Activated T-helper 1 cell treated with anti-CD3 and anti-CD28 coated beads, Interleukin-12 subunit alpha, Interleukin-12 subunit beta, Interleukin-2, Interleukin-4 antibody, amounts not matched to agents 30 ng/mL and 10 ng/mL and 1 ng/mL, durations not matched to agents 14 hours and 24 hours and 36 hours (primary cell): Measurements from ENCODE around the gene ITGBL1. TPM values are rescaled to one million over a fixed set of nuclear protein-coding genes. Genes with fewer than 3 reads are reported as not detected.

Experiments
- DNase-seq: peaks from one replicate; pipeline ENCODE4 v3.0.0; 2021; ENCODE audit warnings: low spot score
- H3K27ac Mint-ChIP-seq: one replicate; pipeline ENCODE4 v1.8.0; 2021; ENCODE audit warnings: mild to moderate bottlenecking, mixed read lengths
- H3K27me3 Mint-ChIP-seq: one replicate; pipeline ENCODE4 v1.8.0; 2022; ENCODE audit warnings: mild to moderate bottlenecking, moderate library complexity, mixed read lengths; ENCODE audit not compliant: insufficient read depth
- H3K36me3 Mint-ChIP-seq: one replicate; pipeline ENCODE4 v1.8.0; 2021; ENCODE audit warnings: low read depth, mixed read lengths
- H3K4me1 Mint-ChIP-seq: one replicate; pipeline ENCODE4 v1.8.0; 2021; ENCODE audit warnings: low read depth, mixed read lengths
- H3K4me3 Mint-ChIP-seq: one replicate; pipeline ENCODE4 v1.8.0; 2021; ENCODE audit warnings: mild to moderate bottlenecking, moderate library complexity, mixed read lengths
- H3K9me3 Mint-ChIP-seq: one replicate; pipeline ENCODE4 v1.8.0; 2021; ENCODE audit warnings: mixed read lengths
- intact Hi-C: fragments of 100-400 bp; cut with micrococcal nuclease; formaldehyde crosslinking; loops from one replicate; pipeline ENCODE4 v1.15.1; 2024
- total RNA-seq: library from RNA; stranded (reverse); gene quantifications from 2 replicates; pipeline ENCODE4 v1.2.3, GENCODE V29; 2022

Gene ITGBL1
- total RNA-seq, 1 donor from 2014 or later: not detected

DNA sequence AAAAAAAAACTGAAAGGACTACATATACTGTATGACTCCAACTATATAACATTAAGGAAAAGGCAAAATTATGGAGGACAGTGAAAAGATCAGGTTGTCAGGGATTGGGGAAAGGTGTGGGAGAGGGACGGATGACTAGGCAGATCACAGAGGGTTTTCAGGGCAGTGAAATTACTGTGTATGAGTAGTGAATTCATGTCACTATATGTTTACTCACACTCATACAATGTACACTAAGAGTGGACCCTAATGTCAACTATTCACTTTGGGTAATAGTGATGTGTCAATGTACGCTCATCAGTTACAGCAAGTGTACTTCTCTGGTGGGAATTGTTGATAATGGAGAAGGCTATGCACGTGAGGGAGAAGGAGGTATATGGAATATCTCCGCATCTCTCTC is 144.3 kb downstream of the ITGBL1 start:
- DNase-seq: no peak
- H3K9me3 Mint-ChIP-seq: no peaks in the 10 kb centered on the region
- H3K27ac Mint-ChIP-seq: no peak overlapping the region
- no peaks in the 10 kb centered on the region for H3K36me3 Mint-ChIP-seq
- intact Hi-C loops: no loop called here
- peaks cover 4% of the 10 kb centered on the region for H3K27me3 Mint-ChIP-seq
- H3K4me3 Mint-ChIP-seq: no peak overlapping the region
- no peaks in the 10 kb centered on the region for H3K4me1 Mint-ChIP-seq

DNA sequence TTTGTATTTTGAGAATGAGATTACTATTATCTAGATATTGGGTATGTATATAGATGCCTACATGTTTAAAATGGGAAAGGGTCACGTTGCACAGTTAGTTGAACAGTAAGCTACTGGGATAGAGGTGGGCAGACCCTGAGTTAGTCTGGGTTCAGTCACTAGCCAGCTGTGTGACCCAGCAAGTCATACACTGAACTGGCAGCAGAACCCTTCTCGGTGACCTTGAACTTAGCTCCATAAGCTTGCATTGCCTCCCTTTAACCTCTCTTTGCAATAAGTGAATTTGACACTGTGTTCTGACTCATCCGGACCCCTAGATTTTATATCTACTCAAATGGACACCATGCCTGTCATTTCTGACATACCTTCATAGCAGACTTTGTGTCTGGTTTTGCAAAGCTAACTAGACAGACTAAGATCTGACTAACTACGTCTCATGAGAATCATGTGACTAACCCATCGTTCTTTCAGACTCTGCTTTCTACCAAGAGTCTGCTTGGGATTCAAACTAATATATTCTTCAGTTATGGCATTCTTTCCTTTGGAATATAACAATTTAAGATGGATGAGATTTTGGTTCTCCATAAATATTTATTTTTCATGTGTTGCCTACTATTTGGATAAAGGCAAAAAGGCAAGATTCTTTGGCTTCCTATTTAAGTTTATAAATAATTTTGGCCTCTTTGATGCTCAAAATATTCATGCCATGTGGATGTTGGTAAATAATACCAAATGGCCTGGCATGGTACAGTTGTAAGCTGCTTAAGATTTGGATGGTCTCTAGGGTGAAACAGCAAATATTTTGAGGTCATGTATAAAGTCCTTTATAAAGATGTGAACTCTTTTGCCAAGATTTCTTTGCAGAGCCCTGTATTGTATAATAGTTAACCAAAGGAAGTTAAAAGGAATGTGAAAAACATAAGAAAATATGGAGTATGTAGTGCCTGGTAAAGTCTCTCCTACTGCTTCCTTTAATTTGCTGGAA is 159.3 kb downstream of the ITGBL1 start:
- no peaks in the 10 kb centered on the region for H3K4me1 Mint-ChIP-seq
- no peak overlapping the region for H3K4me3 Mint-ChIP-seq
- no peaks in the 10 kb centered on the region for H3K27me3 Mint-ChIP-seq
- intact Hi-C loops: no loop called here
- DNase-seq: no peak
- no peaks in the 10 kb centered on the region for H3K36me3 Mint-ChIP-seq
- H3K27ac Mint-ChIP-seq: no peak overlapping the region
- no peaks in the 10 kb centered on the region for H3K9me3 Mint-ChIP-seq

DNA sequence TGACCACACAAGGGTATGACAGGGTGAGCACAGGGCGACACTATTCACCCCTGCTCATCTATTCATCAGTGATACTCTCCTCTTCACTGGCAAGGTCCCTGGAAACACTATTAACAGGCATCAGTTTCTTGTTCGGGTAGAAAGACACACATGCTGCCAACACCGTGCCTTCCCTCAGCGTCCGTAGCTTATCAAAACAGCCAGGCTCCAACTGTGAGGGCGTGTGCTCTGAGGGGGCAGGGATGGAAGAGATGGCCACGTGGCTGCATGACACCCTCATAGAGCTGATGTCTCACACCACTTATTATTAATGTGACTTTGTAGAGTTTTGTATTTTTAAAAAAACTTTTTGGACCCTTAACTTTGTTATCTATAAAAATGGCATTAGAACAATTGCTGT is 160.3 kb downstream of the ITGBL1 start:
- Mint-ChIP-seq H3K9me3 (no peaks in the 10 kb centered on the region), H3K27me3 (no peaks in the 10 kb centered on the region), H3K4me1 (no peaks in the 10 kb centered on the region), H3K27ac (no peak overlapping the region), H3K36me3 (no peaks in the 10 kb centered on the region), H3K4me3 (no peak overlapping the region)
- intact Hi-C loops: no loop called here
- DNase-seq: no peak

DNA sequence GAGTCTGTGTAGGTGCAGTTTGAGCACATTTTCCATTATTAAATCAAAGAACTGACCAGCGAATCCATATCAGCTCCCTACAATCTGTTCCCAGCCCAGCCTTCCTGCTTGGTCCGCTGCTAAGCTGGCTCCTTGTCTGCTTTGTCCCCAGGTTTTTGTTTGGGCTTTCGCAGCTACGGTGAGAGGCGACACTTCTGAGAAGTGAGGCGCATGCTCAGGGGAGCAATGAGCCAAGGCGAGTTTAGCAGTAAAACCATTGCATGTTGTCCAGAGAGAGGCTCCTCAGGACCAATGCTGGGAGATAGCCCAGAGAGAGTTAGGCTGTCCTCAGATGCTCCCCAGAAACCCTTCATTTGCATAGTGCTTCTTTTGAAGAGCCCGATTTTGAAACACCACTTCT is 162.0 kb downstream of the ITGBL1 start:
- DNase-seq: no peak
- Mint-ChIP-seq H3K27ac (no peak overlapping the region), H3K9me3 (no peaks in the 10 kb centered on the region), H3K4me3 (no peak overlapping the region), H3K4me1 (no peaks in the 10 kb centered on the region), H3K27me3 (no peaks in the 10 kb centered on the region), H3K36me3 (no peaks in the 10 kb centered on the region)
- intact Hi-C loops: no loop called here

DNA sequence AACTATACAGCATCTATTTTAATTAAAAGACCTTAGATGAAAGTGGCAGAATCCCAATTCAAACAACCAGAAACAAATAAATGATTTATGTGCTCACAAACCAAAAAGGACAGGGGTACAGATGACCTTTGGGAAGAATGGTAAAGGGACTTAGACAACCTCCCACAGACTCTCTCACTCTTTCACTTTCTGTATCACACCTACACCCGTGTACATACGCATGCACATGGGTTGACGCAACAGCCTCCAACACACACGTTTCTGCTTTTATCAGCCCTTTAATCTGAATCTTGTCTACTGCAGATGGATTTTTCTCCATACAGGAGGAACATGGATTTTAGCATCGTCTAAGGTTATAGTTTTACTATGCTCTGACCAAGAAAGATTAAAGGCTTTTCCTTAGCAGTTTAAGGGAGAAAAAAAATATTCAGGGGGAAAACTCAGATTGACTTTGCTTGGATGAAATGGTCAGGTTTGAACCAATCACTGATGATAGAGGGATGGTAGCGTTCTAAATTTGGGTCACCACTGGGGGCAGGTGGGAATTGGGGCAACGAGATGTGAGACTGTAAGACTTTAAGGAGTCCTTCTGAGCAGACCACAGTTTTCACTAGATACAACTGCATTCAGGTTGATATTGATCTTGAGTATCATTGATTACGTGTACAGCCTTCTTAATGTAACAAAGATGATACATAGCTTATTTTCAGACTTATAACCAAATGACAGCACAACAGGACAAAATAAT is 166.1 kb downstream of the ITGBL1 start:
- H3K27me3 Mint-ChIP-seq: peaks cover 9% of the 10 kb centered on the region
- intact Hi-C loops: no loop called here
- no peak for DNase-seq
- H3K27ac Mint-ChIP-seq: no peak overlapping the region
- H3K4me1 Mint-ChIP-seq: peaks cover 3% of the 10 kb centered on the region
- no peaks in the 10 kb centered on the region for H3K36me3 Mint-ChIP-seq
- no peaks in the 10 kb centered on the region for H3K9me3 Mint-ChIP-seq
- H3K4me3 Mint-ChIP-seq: no peak overlapping the region

DNA sequence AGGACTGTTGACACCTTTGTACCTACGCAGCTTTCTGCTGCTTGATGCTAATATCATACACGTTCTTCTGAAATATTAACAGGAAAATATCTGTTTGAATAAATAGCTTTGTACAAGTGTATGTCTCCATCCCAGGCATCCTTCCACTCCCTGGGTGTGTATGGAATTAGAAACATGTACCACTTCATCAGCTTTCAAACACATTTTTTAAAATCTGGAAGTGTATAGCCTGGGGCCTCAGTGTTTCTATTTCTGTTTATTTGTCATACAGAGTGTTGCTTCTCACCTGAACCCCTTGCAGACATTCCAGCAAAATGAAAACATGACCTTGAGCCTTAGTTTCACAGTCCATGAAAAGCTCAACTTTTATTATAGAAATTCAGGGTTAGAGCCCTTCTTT is 168.6 kb downstream of the ITGBL1 start:
- no peak overlapping the region for H3K4me3 Mint-ChIP-seq
- H3K4me1 Mint-ChIP-seq: peaks cover 26% of the 10 kb centered on the region
- intact Hi-C loops: loop anchor here (10.0 kb wide), 3 partner anchors 1036 to 1226 kb away; partner anchors contain the start of genes GGACT and TEX30
- no peak overlapping the region for H3K27ac Mint-ChIP-seq
- peaks cover 15% of the 10 kb centered on the region for H3K27me3 Mint-ChIP-seq
- no peaks in the 10 kb centered on the region for H3K9me3 Mint-ChIP-seq
- H3K36me3 Mint-ChIP-seq: no peaks in the 10 kb centered on the region
- DNase-seq: no peak

DNA sequence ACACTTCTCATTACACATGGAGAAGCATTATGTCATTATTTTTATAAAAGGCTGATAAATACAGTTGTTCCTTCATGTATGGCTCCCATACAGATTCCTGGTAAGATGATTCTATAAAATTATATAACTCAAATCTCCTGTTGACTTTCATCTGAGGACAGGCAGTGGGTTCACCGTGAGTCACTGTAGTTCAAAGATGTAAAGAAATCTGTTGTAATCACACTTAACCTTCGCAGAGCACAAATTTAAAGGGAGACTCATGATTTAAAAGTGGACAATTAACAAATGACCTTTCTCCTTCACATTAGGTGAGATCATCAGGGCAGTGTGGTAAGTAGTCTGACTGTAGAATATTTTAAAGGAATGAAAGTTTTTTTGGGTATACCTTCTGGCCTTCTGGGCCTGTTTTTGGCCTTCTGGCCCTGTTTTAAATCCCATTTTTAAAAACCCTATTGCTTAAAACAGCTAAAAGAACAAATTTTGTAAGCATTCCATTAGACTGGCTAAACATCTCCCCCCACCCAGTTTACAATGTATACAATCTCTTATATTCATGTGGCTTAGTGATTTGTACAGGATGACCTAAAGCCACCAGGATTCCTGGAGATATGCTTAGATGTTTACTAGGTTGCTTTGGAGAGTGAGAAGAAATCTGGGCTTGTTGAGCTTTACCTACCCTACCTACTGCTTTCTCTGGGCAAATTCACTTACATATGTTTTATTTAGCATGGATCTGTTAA is 171.2 kb downstream of the ITGBL1 start:
- DNase-seq: no peak
- Mint-ChIP-seq H3K36me3 (no peaks in the 10 kb centered on the region), H3K27me3 (peaks cover 15% of the 10 kb centered on the region), H3K4me1 (peaks cover 40% of the 10 kb centered on the region), H3K4me3 (no peak overlapping the region), H3K9me3 (no peaks in the 10 kb centered on the region), H3K27ac (no peak overlapping the region)
- intact Hi-C loops: loop anchor here (10.0 kb wide), 3 partner anchors 1039 to 1229 kb away; partner anchors contain the start of genes GGACT and TEX30

DNA sequence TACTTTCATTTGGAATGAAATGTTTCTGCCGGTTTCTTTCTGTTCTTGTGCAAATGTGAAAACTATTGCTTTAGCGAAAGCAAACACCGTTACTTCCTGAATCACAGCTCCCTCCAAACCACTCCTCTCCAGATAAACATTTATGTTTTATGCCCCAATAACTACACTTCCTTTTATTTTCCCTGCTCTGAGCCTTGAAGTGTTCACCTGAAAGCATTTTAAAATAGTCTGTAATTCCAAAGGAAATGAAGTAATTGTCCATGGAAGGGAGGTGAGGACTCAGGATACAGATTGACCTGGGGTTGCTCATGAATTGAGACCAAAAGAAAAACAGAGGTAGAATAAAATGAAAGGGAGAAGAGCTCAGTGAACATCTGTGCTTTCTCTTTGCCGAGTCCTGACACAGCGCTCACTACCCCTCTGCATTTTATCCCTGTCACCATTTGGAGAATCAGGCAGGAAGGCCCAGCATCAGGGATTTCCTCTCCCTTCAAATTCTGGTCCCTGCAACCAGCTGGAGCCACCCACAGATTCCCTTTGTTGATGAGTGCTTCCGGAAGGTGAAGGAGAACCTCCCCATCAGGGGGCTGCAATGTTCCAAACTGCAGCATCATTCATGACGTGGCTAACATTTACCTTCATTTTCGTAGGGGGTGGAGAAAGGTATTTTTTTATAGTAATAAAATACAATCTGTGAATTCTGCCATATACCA is 171.9 kb downstream of the ITGBL1 start:
- no peak for DNase-seq
- Mint-ChIP-seq H3K4me1 (peaks cover 40% of the 10 kb centered on the region), H3K4me3 (no peak overlapping the region), H3K27ac (no peak overlapping the region), H3K36me3 (no peaks in the 10 kb centered on the region), H3K27me3 (peaks cover 15% of the 10 kb centered on the region), H3K9me3 (no peaks in the 10 kb centered on the region)
- intact Hi-C loops: loop anchor here (10.0 kb wide), 3 partner anchors 1040 to 1230 kb away; partner anchors contain the start of genes GGACT and TEX30

DNA sequence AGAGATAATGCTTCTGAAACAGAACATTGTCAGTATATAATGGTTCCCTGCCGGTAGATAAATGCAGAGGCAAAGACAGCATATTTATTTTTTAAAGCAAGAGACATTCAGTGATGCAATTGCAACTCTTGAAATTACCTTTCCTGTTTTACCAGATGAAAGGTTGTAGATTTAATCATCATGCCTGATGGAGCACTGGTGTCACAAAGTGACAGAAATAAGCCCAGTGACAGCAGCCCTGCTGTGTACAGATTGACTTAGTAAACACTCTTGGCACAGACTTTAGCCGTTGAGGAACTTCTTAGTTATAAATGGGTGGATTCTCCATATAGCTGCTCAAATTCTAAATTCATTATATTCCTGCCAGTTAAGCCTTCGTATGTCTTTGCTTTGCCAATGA is 172.5 kb downstream of the ITGBL1 start:
- intact Hi-C loops: loop anchor here (5.0 to 10.0 kb wide), 6 partner anchors 108 to 1230 kb away; partner anchors contain the start of genes ERCC5, GGACT and TEX30
- Mint-ChIP-seq H3K4me3 (no peak overlapping the region), H3K9me3 (no peaks in the 10 kb centered on the region), H3K36me3 (no peaks in the 10 kb centered on the region), H3K27me3 (peaks cover 15% of the 10 kb centered on the region), H3K4me1 (peaks cover 40% of the 10 kb centered on the region), H3K27ac (no peak overlapping the region)
- DNase-seq: no peak

DNA sequence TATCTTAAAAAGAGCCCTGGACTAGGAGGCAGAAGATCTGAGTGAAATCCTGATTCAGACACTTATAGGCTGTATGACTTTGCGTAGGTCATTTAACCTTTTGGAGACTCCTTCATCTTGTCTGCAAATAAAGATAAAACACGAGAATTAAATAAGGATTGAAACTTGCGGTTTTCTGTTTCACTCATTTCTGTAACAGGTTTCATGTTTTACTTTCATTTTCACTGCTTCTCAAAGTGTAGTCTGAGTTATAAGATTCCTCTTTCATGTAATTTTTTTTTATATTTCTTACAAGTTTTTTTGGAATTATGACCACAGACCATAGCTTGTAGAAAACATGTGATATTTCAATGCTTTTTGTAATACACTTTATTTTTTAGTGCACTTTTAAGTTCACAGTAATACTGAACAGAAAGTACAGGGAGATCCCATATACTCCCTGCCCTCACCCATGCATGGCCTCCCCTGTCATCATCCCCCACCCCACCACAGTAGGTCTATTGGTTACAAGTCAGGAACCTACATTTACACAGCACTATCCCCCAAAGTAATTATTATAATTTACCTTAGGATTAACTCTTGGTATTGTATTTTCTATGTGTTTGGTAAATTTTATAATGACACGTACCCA is 174.6 kb downstream of the ITGBL1 start:
- Mint-ChIP-seq H3K4me1 (peaks cover 40% of the 10 kb centered on the region), H3K27ac (peak overlapping the region; percentile 69), H3K36me3 (peaks cover 2% of the 10 kb centered on the region), H3K4me3 (no peak overlapping the region), H3K9me3 (no peaks in the 10 kb centered on the region), H3K27me3 (peaks cover 19% of the 10 kb centered on the region)
- intact Hi-C loops: loop anchor here (2.0 to 10.0 kb wide), 9 partner anchors 110 to 1232 kb away; partner anchors contain the start of genes ERCC5, GGACT, TEX30 and TMTC4
- no peak for DNase-seq

DNA sequence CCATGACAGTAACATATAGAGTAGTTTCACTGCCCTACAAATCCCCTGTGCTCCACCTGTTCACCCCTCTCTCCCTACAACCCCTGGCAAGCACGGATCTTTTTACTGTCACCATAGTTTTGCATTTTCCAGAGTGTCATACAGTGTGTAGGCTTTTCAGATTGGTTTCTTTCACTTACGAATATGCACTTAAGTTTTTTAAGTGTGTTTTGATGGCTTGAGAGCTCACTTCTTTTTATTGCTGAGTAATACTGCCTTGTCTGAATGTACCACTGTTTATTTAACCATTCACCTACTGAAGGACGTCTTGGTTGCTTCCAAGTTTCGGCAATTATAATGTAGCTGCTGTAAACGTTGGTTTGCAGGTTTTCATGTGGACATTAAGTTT is 175.1 kb downstream of the ITGBL1 start:
- Mint-ChIP-seq H3K36me3 (peaks cover 2% of the 10 kb centered on the region), H3K9me3 (no peaks in the 10 kb centered on the region), H3K27ac (peak overlapping the region; percentile 69), H3K4me1 (peaks cover 40% of the 10 kb centered on the region), H3K27me3 (peaks cover 17% of the 10 kb centered on the region), H3K4me3 (peak overlapping the region; percentile 38)
- DNase-seq: no peak
- intact Hi-C loops: loop anchor here (2.0 to 10.0 kb wide), 9 partner anchors 110 to 1233 kb away; partner anchors contain the start of genes ERCC5, GGACT, TEX30 and TMTC4
